Thoracic aorta (tissue), 2 donors: Measurements from ENCODE around the gene CD6. TPM values are rescaled to one million over a fixed set of nuclear protein-coding genes. Genes with fewer than 3 reads are reported as not detected.

Source experiments
- ATAC-seq: fragments of 150-250 bp; one replicate; pipeline ENCODE4 v1.8.0; 2017; ENCODE audit warnings: low read depth; ENCODE audit not compliant: insufficient number of reproducible peaks, low FRiP score
- DNase-seq: peaks from one replicate; pipeline ENCODE4 v3.0.0-alpha.2; 2020; ENCODE audit warnings: low spot score
- H3K27ac ChIP-seq, 2 donors: fragments of 200-600 bp; sonication (generic); 1 replicate in 1 of 2; 2 replicates in 1 of 2; pipeline ENCODE4 v1.5.1; 2016; ENCODE audit warnings: mild to moderate bottlenecking in 2 of 2, moderate library complexity in 2 of 2
- H3K27me3 ChIP-seq: fragments of 200-600 bp; sonication (generic); replicated peaks from 2 replicates; pipeline ENCODE4 v1.6.0; 2016; ENCODE audit warnings: mild to moderate bottlenecking; ENCODE audit not compliant: insufficient read depth
- H3K36me3 ChIP-seq: fragments of 200-600 bp; sonication (generic); one replicate; pipeline ENCODE4 v1.5.1; 2016
- H3K4me1 ChIP-seq, 2 donors: fragments of 200-600 bp; sonication (generic); 1 replicate in 1 of 2; 2 replicates in 1 of 2; pipeline versions ENCODE4 v1.5.1 to v1.6.0; 2016; ENCODE audit warnings: low read depth in 2 of 2, mild to moderate bottlenecking in 1 of 2; ENCODE audit not compliant: control insufficient read depth in 1 of 2
- H3K4me3 ChIP-seq: fragments of 200-600 bp; sonication (generic); 2 replicates; pipeline ENCODE4 v1.5.1; 2016; ENCODE audit warnings: mild to moderate bottlenecking
- H3K9me3 ChIP-seq: fragments of 200-600 bp; sonication (generic); 2 replicates; pipeline ENCODE4 v1.5.1; 2016
- CTCF ChIP-seq: fragments of 200-600 bp; sonication (generic); IDR thresholded peaks from one replicate; pipeline ENCODE4 v1.5.1; 2019; ENCODE audit warnings: antibody characterized with exemption
- total RNA-seq, 2 donors: library from RNA; depleted of rRNA; stranded (reverse); fragments of >200 nt; gene quantifications; one replicate each; pipeline versions ENCODE4 v1.1.0 to v1.2.3, GENCODE V29; 2016

Gene CD6
- total RNA-seq, 2 donors from 2014 or later = 2.2 to 3.3 TPM

GRCh38 chr11:60927600-60927999 lies 43.9 kb upstream of the CD6 start:
- no peak for ATAC-seq
- H3K27me3 ChIP-seq = no peaks in the 10 kb centered on the region
- peaks cover 3% of the 10 kb centered on the region for H3K36me3 ChIP-seq
- H3K27ac ChIP-seq = no peak overlapping the region
- no peak for DNase-seq
- no peak overlapping the region for H3K4me3 ChIP-seq
- peaks cover 9 to 20% of the 10 kb centered on the region in 2 donors for H3K4me1 ChIP-seq
- no peaks in the 10 kb centered on the region for H3K9me3 ChIP-seq
- TF ChIP-seq CTCF = no peak

GRCh38 chr11:60928563-60929001 lies 42.9 kb upstream of the CD6 start:
- no peaks in the 10 kb centered on the region for H3K9me3 ChIP-seq
- H3K4me1 ChIP-seq = peaks cover 9 to 17% of the 10 kb centered on the region in 2 donors
- no peak for ATAC-seq
- no peak overlapping the region for H3K4me3 ChIP-seq
- no peak for TF ChIP-seq CTCF
- no peak for DNase-seq
- H3K27me3 ChIP-seq = no peaks in the 10 kb centered on the region
- no peak overlapping the region for H3K27ac ChIP-seq
- H3K36me3 ChIP-seq = no peaks in the 10 kb centered on the region

- no peaks in the 10 kb centered on the region for H3K27me3 ChIP-seq
- H3K9me3 ChIP-seq = no peaks in the 10 kb centered on the region
- H3K4me1 ChIP-seq = peaks cover 3 to 8% of the 10 kb centered on the region in 2 donors
- TF ChIP-seq CTCF = no peak
- no peaks in the 10 kb centered on the region for H3K36me3 ChIP-seq
- ATAC-seq (no peak), DNase-seq (no peak)
- no peak overlapping the region for H3K27ac ChIP-seq
- H3K4me3 ChIP-seq = no peak overlapping the region
Observed at GRCh38 chr11:60929764-60930163, 41.7 kb upstream of the CD6 start.

GRCh38 chr11:60930394-60930793 lies 41.1 kb upstream of the CD6 start:
- Histone ChIP-seq H3K9me3 (no peaks in the 10 kb centered on the region), H3K27me3 (no peaks in the 10 kb centered on the region), H3K27ac (no peak overlapping the region), H3K36me3 (no peaks in the 10 kb centered on the region), H3K4me1 (peaks cover 0 to 1% of the 10 kb centered on the region in 2 donors), H3K4me3 (no peak overlapping the region)
- ATAC-seq (no peak), DNase-seq (no peak)
- TF ChIP-seq CTCF = no peak

GRCh38 chr11:60931917-60932316 lies 39.6 kb upstream of the CD6 start:
- no peaks in the 10 kb centered on the region for H3K4me1 ChIP-seq
- no peaks in the 10 kb centered on the region for H3K27me3 ChIP-seq
- TF ChIP-seq CTCF = no peak
- H3K4me3 ChIP-seq = no peak overlapping the region
- no peaks in the 10 kb centered on the region for H3K36me3 ChIP-seq
- ATAC-seq (no peak), DNase-seq (no peak)
- no peaks in the 10 kb centered on the region for H3K9me3 ChIP-seq
- no peak overlapping the region for H3K27ac ChIP-seq
